ENCODE measurements around the gene ATP9B.
"Not testable (repeated sequence)": the region's sequence is repeated elsewhere in the genome, so short reads cannot be mapped to it uniquely, and the experiment has no call there.

Gene ATP9B

GRCh38 chr18:79283131-79283810 is 214.1 kb downstream of the ATP9B start:
- no peak for DNase-seq (ENCODE audit: low read depth in 4 of 4, low spot score in 1 of 4)

- DNase-seq (ENCODE audit: low read depth in 4 of 4, low spot score in 1 of 4), result no peak
These were observed 214.7 kb downstream of the ATP9B start for GRCh38 chr18:79283929-79284328.

- not testable (repeated sequence) for DNase-seq (ENCODE audit: low read depth in 4 of 4, low spot score in 1 of 4)
These were observed 216.0 kb downstream of the ATP9B start for GRCh38 chr18:79285191-79285590.

- DNase-seq (ENCODE audit: low read depth in 4 of 4, low spot score in 1 of 4), result not testable (repeated sequence)
These were observed 221.2 kb downstream of the ATP9B start for GRCh38 chr18:79290409-79290808.

GRCh38 chr18:79290876-79291275 is 221.7 kb downstream of the ATP9B start:
- no peak for DNase-seq (ENCODE audit: low read depth in 4 of 4, low spot score in 1 of 4)

GRCh38 chr18:79294235-79294634 is 225.0 kb downstream of the ATP9B start:
- no peak for DNase-seq (ENCODE audit: low read depth in 4 of 4, low spot score in 1 of 4)

GRCh38 chr18:79299272-79299671 is 230.1 kb downstream of the ATP9B start:
- DNase-seq (ENCODE audit: low read depth in 4 of 4, low spot score in 1 of 4), result no peak

GRCh38 chr18:79299711-79300110 is 230.5 kb downstream of the ATP9B start:
- no peak for DNase-seq (ENCODE audit: low read depth in 4 of 4, low spot score in 1 of 4)

GRCh38 chr18:79300413-79300812 is 231.2 kb downstream of the ATP9B start:
- no peak for DNase-seq (ENCODE audit: low read depth in 4 of 4, low spot score in 1 of 4)

GRCh38 chr18:79302120-79302519 is 232.9 kb downstream of the ATP9B start:
- no peak for DNase-seq (ENCODE audit: low read depth in 4 of 4, low spot score in 1 of 4)

- DNase-seq (ENCODE audit: low read depth in 4 of 4, low spot score in 1 of 4), result no peak
These were observed 236.7 kb downstream of the ATP9B start for GRCh38 chr18:79305911-79306310.

GRCh38 chr18:79309614-79310358 is 240.6 kb downstream of the ATP9B start:
- DNase-seq (ENCODE audit: low read depth in 4 of 4, low spot score in 1 of 4), result no peak

- no peak for DNase-seq (ENCODE audit: low read depth in 4 of 4, low spot score in 1 of 4)
These were observed 245.7 kb downstream of the ATP9B start for GRCh38 chr18:79314838-79315388.

- no peak for DNase-seq (ENCODE audit: low read depth in 4 of 4, low spot score in 1 of 4)
These were observed 246.4 kb downstream of the ATP9B start for GRCh38 chr18:79315596-79315995.

GRCh38 chr18:79317703-79318102 is 248.5 kb downstream of the ATP9B start:
- DNase-seq (ENCODE audit: low read depth in 4 of 4, low spot score in 1 of 4), result no peak

GRCh38 chr18:79318142-79318673 is 249.0 kb downstream of the ATP9B start:
- DNase-seq (ENCODE audit: low read depth in 4 of 4, low spot score in 1 of 4), result no peak

GRCh38 chr18:79320216-79320850 is 251.1 kb downstream of the ATP9B start:
- DNase-seq (ENCODE audit: low read depth in 4 of 4, low spot score in 1 of 4), result no peak

- DNase-seq (ENCODE audit: low read depth in 4 of 4, low spot score in 1 of 4), result no peak
These were observed 252.6 kb downstream of the ATP9B start for GRCh38 chr18:79321625-79322405.

GRCh38 chr18:79322441-79322840 is 253.2 kb downstream of the ATP9B start:
- DNase-seq (ENCODE audit: low read depth in 4 of 4, low spot score in 1 of 4), result no peak

GRCh38 chr18:79323471-79323870 is 254.3 kb downstream of the ATP9B start:
- DNase-seq (ENCODE audit: low read depth in 4 of 4, low spot score in 1 of 4), result no peak

Data from stimulated activated CD4-positive, alpha-beta T cell treated with anti-CD3 and anti-CD28 coated beads, Interleukin-1b, Interleukin-23, amount 100 ng/mL, for 24 hours (primary cell).